Astrocyte of the cerebellum (primary cell): Measurements from ENCODE around the gene DLG3.

Source experiments
- DNase-seq: peaks from one replicate; pipeline ENCODE4 v3.0.0-alpha.2; 2011; ENCODE audit warnings: low read depth
- H3K4me3 ChIP-seq: 2 replicates; pipeline ENCODE4 v1.5.1; 2011; ENCODE audit warnings: mild to moderate bottlenecking, low read depth, low read length, moderate library complexity
- CTCF ChIP-seq: IDR thresholded peaks from 2 replicates; pipeline ENCODE4 v1.5.1; 2012; ENCODE audit warnings: low read length, low read depth, moderate library complexity, mild to moderate bottlenecking; ENCODE audit errors: missing control alignments
- in situ Hi-C: cut with HindIII; loops from 2 replicates; pipeline ENCODE4 v1.10.0; 2017; ENCODE audit warnings: low sequenced_read_pairs

DLG3 gene

GRCh38 chrX:70494441-70494840 is 49.8 kb downstream of the DLG3 start:
- TF ChIP-seq CTCF: no peak
- DNase-seq: no peak
- no peak overlapping the region for H3K4me3 ChIP-seq
- in situ Hi-C loops: no loop called here

GRCh38 chrX:70496491-70496890 is 51.9 kb downstream of the DLG3 start:
- no peak for DNase-seq

GRCh38 chrX:70497026-70497425 is 52.4 kb downstream of the DLG3 start:
- DNase-seq: no peak
- no peak overlapping the region for H3K4me3 ChIP-seq
- in situ Hi-C loops: no loop called here
- TF ChIP-seq CTCF: no peak

More at GRCh38 chrX:70496491-70496890, 51.9 kb downstream of the DLG3 start:
- H3K4me3 ChIP-seq: no peak overlapping the region
- no peak for TF ChIP-seq CTCF
- in situ Hi-C loops: no loop called here

GRCh38 chrX:70498129-70498528 is 53.5 kb downstream of the DLG3 start:
- no peak for DNase-seq
- no peak for TF ChIP-seq CTCF
- in situ Hi-C loops: no loop called here
- no peak overlapping the region for H3K4me3 ChIP-seq

GRCh38 chrX:70500826-70501225 is 56.2 kb downstream of the DLG3 start:
- in situ Hi-C loops: no loop called here
- no peak for TF ChIP-seq CTCF
- no peak overlapping the region for H3K4me3 ChIP-seq
- DNase-seq: no peak

- no peak overlapping the region for H3K4me3 ChIP-seq
- TF ChIP-seq CTCF: no peak
- in situ Hi-C loops: loop anchor here (5.0 kb wide), 1 partner anchor 67 kb away; no protein-coding TSS in a partner anchor
- no peak for DNase-seq
These were observed 60.3 kb downstream of the DLG3 start for GRCh38 chrX:70504772-70505450.

- H3K4me3 ChIP-seq: no peak overlapping the region
- in situ Hi-C loops: loop anchor here (5.0 kb wide), 1 partner anchor 67 kb away; no protein-coding TSS in a partner anchor
- no peak for DNase-seq
- TF ChIP-seq CTCF: no peak
These were observed 60.8 kb downstream of the DLG3 start for GRCh38 chrX:70505451-70505841.
